ENCODE measurements around the gene NAT9. TPM values are rescaled to one million over a fixed set of nuclear protein-coding genes. Genes with fewer than 3 reads are reported as not detected.

Gene NAT9
- total RNA-seq, 5 donors from 2014 or later (not counting 1 experiment from before 2014, with no cell fraction given), result 37.2 to 74.4 (median 71.9) TPM

DNA sequence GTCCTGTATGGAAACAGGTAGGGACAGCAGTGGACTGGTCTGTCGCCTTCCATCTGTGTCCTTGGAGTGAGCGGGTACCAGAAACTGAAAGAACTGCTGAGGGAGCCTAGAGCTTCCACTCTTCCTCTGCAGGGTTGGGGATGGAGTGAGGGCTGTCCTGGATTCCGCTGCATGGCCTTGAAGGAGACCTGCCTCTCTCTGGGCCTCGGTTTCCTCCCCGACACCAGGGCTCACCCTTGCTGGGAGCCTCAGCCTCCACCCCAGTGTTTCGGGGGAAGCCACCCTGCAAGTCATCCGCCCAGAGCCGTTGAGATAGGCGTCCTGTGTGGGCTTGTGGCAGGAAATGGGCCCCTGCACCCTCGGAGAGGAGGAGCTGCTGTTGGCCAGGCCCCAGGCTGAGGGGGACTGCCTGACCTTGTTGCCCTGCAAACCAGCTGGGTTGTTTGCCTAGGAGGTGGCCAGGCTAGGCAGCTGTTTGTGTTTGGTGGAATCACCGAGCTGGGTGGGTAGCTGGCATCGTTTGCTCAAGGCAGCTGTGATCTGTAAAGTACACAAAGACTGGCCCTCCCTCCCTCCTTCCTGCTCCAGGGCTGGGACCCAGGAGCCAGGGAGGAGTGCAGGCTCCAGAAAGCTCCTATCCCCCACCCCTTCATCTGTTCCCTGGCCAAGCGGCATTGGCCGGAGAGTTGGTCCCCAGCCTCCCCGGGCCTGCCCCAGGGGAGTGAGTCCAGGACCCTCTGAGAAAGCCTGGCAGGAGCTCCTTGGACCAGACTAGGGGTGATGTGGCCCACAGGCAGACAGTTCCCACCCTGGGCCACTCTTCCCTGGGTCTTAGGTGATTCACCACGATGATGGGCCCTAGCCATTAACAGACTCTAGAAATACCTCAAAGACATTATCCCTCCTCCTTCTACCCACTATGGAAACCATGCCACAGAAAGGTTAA is 37.8 kb downstream of the NAT9 start:
- peak; percentile 76 to 80 (median 78) for ATAC-seq (replicated peaks in 1 of 4)
- POLR2A ChIA-PET, result interaction anchor here (0.6 to 0.9 kb wide), 3 partner anchors 9 to 1845 kb away, joined by 3 to 5 read pairs (median 3); no protein-coding TSS in a partner anchor
- Histone ChIP-seq H3K27ac (ENCODE audit: low read length) (peak overlapping the region; percentile 80), H3K36me3 (ENCODE audit: control insufficient read depth in 2 of 2, extremely low read depth in 1 of 2, insufficient read depth in 1 of 2, low read length in 1 of 2) (peaks cover 0 to 4% of the 10 kb centered on the region in 2 donors), H3K27me3 (replicated peaks in 1 of 2; ENCODE audit: control insufficient read depth in 2 of 2, extremely low read depth in 1 of 2, insufficient read depth in 2 of 2, low read length in 1 of 2) (no peaks in the 10 kb centered on the region), H3K4me3 (ENCODE audit: control insufficient read depth in 1 of 2, extremely low read depth in 1 of 2, low read length in 1 of 2) (peak overlapping the region; percentile 83 to 89), H3K4me1 (ENCODE audit: control insufficient read depth in 1 of 2, extremely low read depth in 1 of 2, insufficient read depth in 2 of 2, low read length in 2 of 2) (peaks cover 43 to 86% of the 10 kb centered on the region in 2 experiments), H3K9me3 (no peaks in the 10 kb centered on the region)
- Mint-ChIP-seq H3K27me3 (no peaks in the 10 kb centered on the region), H3K4me3 (peak overlapping the region; percentile 87 to 89 (median 87)), H3K4me1 (peaks cover 64 to 73% (median 70%) of the 10 kb centered on the region in 3 donors), H3K27ac (peak overlapping the region; percentile 99 to 100), H3K9me3 (no peaks in the 10 kb centered on the region), H3K36me3 (no peaks in the 10 kb centered on the region)
- CTCF ChIA-PET, result interaction anchor here (0.6 to 4.8 kb wide), 13 partner anchors 14 to 433 kb away, joined by 3 to 88 read pairs (median 6); partner anchors contain the start of genes FDXR (in 1 of the 2) and NAT9 (in 1 of the 2)
- peak; percentile 60 to 88 (median 77) for DNase-seq
- WGBS (ENCODE audit: insufficient coverage), result 4% methylated on average over 15 of the region's 16 CpGs

- Mint-ChIP-seq H3K27me3 (no peaks in the 10 kb centered on the region), H3K4me1 (peaks cover 56 to 64% (median 62%) of the 10 kb centered on the region in 3 donors), H3K27ac (peak overlapping the region; percentile 99 to 100), H3K36me3 (no peaks in the 10 kb centered on the region), H3K9me3 (no peaks in the 10 kb centered on the region), H3K4me3 (peak overlapping the region; percentile 87 to 89 (median 87))
- POLR2A ChIA-PET, result interaction anchor here (0.6 to 0.9 kb wide), 2 partner anchors 80 to 1846 kb away, joined by 3 to 5 read pairs; no protein-coding TSS in a partner anchor
- peaks cover 37 to 78% of the 10 kb centered on the region in 2 experiments for H3K4me1 ChIP-seq (ENCODE audit: control insufficient read depth in 1 of 2, extremely low read depth in 1 of 2, insufficient read depth in 2 of 2, low read length in 2 of 2)
- 0% methylated on average over 25 of the region's 38 CpGs for WGBS (ENCODE audit: insufficient coverage)
- peaks cover 0 to 4% of the 10 kb centered on the region in 2 donors for H3K36me3 ChIP-seq (ENCODE audit: control insufficient read depth in 2 of 2, extremely low read depth in 1 of 2, insufficient read depth in 1 of 2, low read length in 1 of 2)
- no peaks in the 10 kb centered on the region for H3K27me3 ChIP-seq (replicated peaks in 1 of 2; ENCODE audit: control insufficient read depth in 2 of 2, extremely low read depth in 1 of 2, insufficient read depth in 2 of 2, low read length in 1 of 2)
- H3K4me3 ChIP-seq (ENCODE audit: control insufficient read depth in 1 of 2, extremely low read depth in 1 of 2, low read length in 1 of 2), result peak overlapping the region; percentile 83 to 89
- peak overlapping the region; percentile 80 for H3K27ac ChIP-seq (ENCODE audit: low read length)
- DNase-seq (peak in 18 of 35 experiments; percentile 31 to 76 (median 47)), ATAC-seq (replicated peaks in 1 of 4) (peak; percentile 17 to 45 (median 20))
- H3K9me3 ChIP-seq, result no peaks in the 10 kb centered on the region
- CTCF ChIA-PET, result interaction anchor here (0.6 to 4.8 kb wide), 15 partner anchors 12 to 135 kb away, joined by 3 to 88 read pairs (median 5); partner anchors contain the start of genes FDXR (in 1 of the 2) and NAT9 (in 1 of the 2)
Measured at GRCh38 chr17:74737299-74738050, 38.7 kb downstream of the NAT9 start.

DNA sequence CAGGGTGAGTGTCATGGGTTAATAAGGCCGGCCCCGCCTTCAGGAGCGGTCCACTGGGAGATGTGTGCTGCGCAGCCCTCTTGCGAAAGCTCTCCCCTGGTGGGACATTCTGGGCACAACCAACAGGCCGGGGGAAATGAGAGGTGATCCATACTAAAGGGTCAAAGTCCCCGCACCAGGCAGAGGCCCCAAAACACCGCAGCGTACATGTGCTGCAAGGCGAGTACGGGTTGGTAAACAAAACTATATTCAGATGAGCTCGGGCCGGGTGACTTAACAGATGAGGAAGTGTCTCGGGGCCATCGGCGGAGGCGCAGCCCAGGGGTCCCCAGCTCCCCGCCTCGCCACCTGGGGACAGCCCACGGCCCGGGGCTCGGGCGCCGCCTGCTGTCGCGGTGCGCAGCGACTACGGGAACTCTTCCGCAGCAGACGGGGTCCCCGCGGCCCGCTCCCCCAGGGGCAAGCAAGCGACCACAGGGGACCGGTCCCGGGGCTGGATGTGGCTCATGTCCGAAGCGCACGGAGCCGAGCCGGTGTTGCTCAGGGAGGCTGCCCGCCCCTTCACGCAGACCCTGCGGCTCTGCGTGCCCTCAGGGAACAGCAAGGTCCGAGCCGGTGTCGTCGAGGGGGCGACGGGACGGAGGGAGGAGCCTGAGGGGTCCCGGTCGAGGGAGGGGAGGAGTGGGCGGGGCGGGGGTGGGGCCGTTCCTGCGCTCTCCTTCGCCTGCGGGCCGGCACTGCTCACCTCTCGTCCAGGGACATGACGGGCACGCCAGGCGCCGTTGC is 39.4 kb downstream of the NAT9 start, which contains the start of gene RAB37:
RAB37 (plus strand) TSS at position 744 of the 786 bp plus-strand sequence; CDS start at position 761, 17 bp downstream.
- Histone ChIP-seq H3K36me3 (ENCODE audit: control insufficient read depth in 2 of 2, extremely low read depth in 1 of 2, insufficient read depth in 1 of 2, low read length in 1 of 2) (peaks cover 0 to 4% of the 10 kb centered on the region in 2 donors), H3K4me1 (ENCODE audit: control insufficient read depth in 1 of 2, extremely low read depth in 1 of 2, insufficient read depth in 2 of 2, low read length in 2 of 2) (peaks cover 31 to 76% of the 10 kb centered on the region in 2 experiments), H3K27ac (ENCODE audit: low read length) (peak within 1 kb of the TSS; percentile 80), H3K9me3 (no peaks in the 10 kb centered on the region), H3K4me3 (ENCODE audit: control insufficient read depth in 1 of 2, extremely low read depth in 1 of 2, low read length in 1 of 2) (peak within 1 kb of the TSS; percentile 83 to 89), H3K27me3 (replicated peaks in 1 of 2; ENCODE audit: control insufficient read depth in 2 of 2, extremely low read depth in 1 of 2, insufficient read depth in 2 of 2, low read length in 1 of 2) (no peaks in the 10 kb centered on the region)
- peak within 1 kb of the TSS; percentile 87 to 89 (median 87) for H3K4me3 Mint-ChIP-seq
- H3K36me3 Mint-ChIP-seq, result no peaks in the 10 kb centered on the region
- no peaks in the 10 kb centered on the region for H3K27me3 Mint-ChIP-seq
- 6% methylated on average over 57 of the region's 67 CpGs for WGBS (ENCODE audit: insufficient coverage)
- peak in 23 of 35 experiments; percentile 34 to 73 (median 46) for DNase-seq
- no peaks in the 10 kb centered on the region for H3K9me3 Mint-ChIP-seq
- peaks cover 48 to 57% (median 54%) of the 10 kb centered on the region in 3 donors for H3K4me1 Mint-ChIP-seq
- ATAC-seq (replicated peaks in 1 of 4), result peak; percentile 24 to 54 (median 35)
- ChIA-PET POLR2A (interaction anchor here in 1 of 2 donors (0.7 to 0.9 kb wide), 2 partner anchors 12 to 79 kb away, joined by 3 to 4 read pairs; no protein-coding TSS in a partner anchor), CTCF (interaction anchor here (0.6 to 4.8 kb wide), 18 partner anchors 9 to 379 kb away, joined by 3 to 88 read pairs (median 4); partner anchors contain the start of genes FDXR (in 1 of the 2) and NAT9 (in 1 of the 2))
- H3K27ac Mint-ChIP-seq, result peak within 1 kb of the TSS; percentile 99 to 100

- Histone ChIP-seq H3K4me3 (ENCODE audit: control insufficient read depth in 1 of 2, extremely low read depth in 1 of 2, low read length in 1 of 2) (no peak overlapping the region), H3K4me1 (ENCODE audit: control insufficient read depth in 1 of 2, extremely low read depth in 1 of 2, insufficient read depth in 2 of 2, low read length in 2 of 2) (peaks cover 12 to 76% of the 10 kb centered on the region in 2 experiments), H3K27ac (ENCODE audit: low read length) (no peak overlapping the region), H3K9me3 (no peaks in the 10 kb centered on the region), H3K36me3 (ENCODE audit: control insufficient read depth in 2 of 2, extremely low read depth in 1 of 2, insufficient read depth in 1 of 2, low read length in 1 of 2) (no peaks in the 10 kb centered on the region), H3K27me3 (replicated peaks in 1 of 2; ENCODE audit: control insufficient read depth in 2 of 2, extremely low read depth in 1 of 2, insufficient read depth in 2 of 2, low read length in 1 of 2) (no peaks in the 10 kb centered on the region)
- H3K9me3 Mint-ChIP-seq, result no peaks in the 10 kb centered on the region
- peak overlapping the region; percentile 29 for H3K27ac Mint-ChIP-seq
- POLR2A ChIA-PET, result interaction anchor here in 1 of 2 donors (0.6 kb wide), 1 partner anchor 42 kb away, joined by 4 read pairs; a partner anchor contains a TSS
- no peak overlapping the region for H3K4me3 Mint-ChIP-seq
- ATAC-seq (replicated peaks in 1 of 4) (no peak), DNase-seq (no peak)
- H3K4me1 Mint-ChIP-seq, result peaks cover 30 to 49% (median 41%) of the 10 kb centered on the region in 3 donors
- 100% methylated on average over 1 of the region's 3 CpGs for WGBS (ENCODE audit: insufficient coverage)
- no peaks in the 10 kb centered on the region for H3K36me3 Mint-ChIP-seq
- CTCF ChIA-PET, result interaction anchor here in 1 of 2 donors (0.9 kb wide), 1 partner anchor 233 kb away, joined by 4 read pairs; no protein-coding TSS in a partner anchor
- H3K27me3 Mint-ChIP-seq, result no peaks in the 10 kb centered on the region
Measured at GRCh38 chr17:74734256-74734655, 41.9 kb downstream of the NAT9 start.

GRCh38 chr17:74733365-74734122 is 42.6 kb downstream of the NAT9 start:
- no peak overlapping the region for H3K27ac ChIP-seq (ENCODE audit: low read length)
- Mint-ChIP-seq H3K36me3 (no peaks in the 10 kb centered on the region), H3K27me3 (no peaks in the 10 kb centered on the region), H3K9me3 (no peaks in the 10 kb centered on the region), H3K4me3 (no peak overlapping the region), H3K4me1 (peaks cover 23 to 42% (median 34%) of the 10 kb centered on the region in 3 donors), H3K27ac (no peak overlapping the region)
- ATAC-seq (replicated peaks in 1 of 4) (no peak), DNase-seq (peak in 1 of 35 experiments; percentile 58)
- H3K36me3 ChIP-seq (ENCODE audit: control insufficient read depth in 2 of 2, extremely low read depth in 1 of 2, insufficient read depth in 1 of 2, low read length in 1 of 2), result no peaks in the 10 kb centered on the region
- H3K27me3 ChIP-seq (replicated peaks in 1 of 2; ENCODE audit: control insufficient read depth in 2 of 2, extremely low read depth in 1 of 2, insufficient read depth in 2 of 2, low read length in 1 of 2), result no peaks in the 10 kb centered on the region
- peaks cover 5 to 72% of the 10 kb centered on the region in 2 experiments for H3K4me1 ChIP-seq (ENCODE audit: control insufficient read depth in 1 of 2, extremely low read depth in 1 of 2, insufficient read depth in 2 of 2, low read length in 2 of 2)
- no peaks in the 10 kb centered on the region for H3K9me3 ChIP-seq
- ChIA-PET CTCF (no interaction called here), POLR2A (no interaction called here)
- no peak overlapping the region for H3K4me3 ChIP-seq (ENCODE audit: control insufficient read depth in 1 of 2, extremely low read depth in 1 of 2, low read length in 1 of 2)
- 79% methylated on average over 7 of the region's 9 CpGs for WGBS (ENCODE audit: insufficient coverage)

Data from T-cell (primary cell).